ENCODE results near the gene KRTAP1-1.

KRTAP1-1 gene

GRCh38 chr17:40993084-40993483 is 48.2 kb downstream of the KRTAP1-1 start:
- Histone ChIP-seq H3K9me3 (ENCODE audit: insufficient read depth, low read depth, low read length) (no peaks in the 10 kb centered on the region; the same call in 1 of the 2 replicates), H3K36me3 (ENCODE audit: insufficient read depth, low read length) (no peaks in the 10 kb centered on the region), H3K4me1 (ENCODE audit: insufficient read depth, low read length) (no peaks in the 10 kb centered on the region), H3K4me3 (ENCODE audit: low read length) (no peak overlapping the region), H3K27ac (ENCODE audit: low read depth, low read length) (no peak overlapping the region), H3K27me3 (ENCODE audit: insufficient read depth, low read length) (no peaks in the 10 kb centered on the region), H3K9ac (ENCODE audit: low read depth, low read length) (no peak overlapping the region)
- 92% methylated on average over 2 of the region's 2 CpGs for WGBS

GRCh38 chr17:40992666-40993065 is 48.6 kb downstream of the KRTAP1-1 start:
- H3K27me3 ChIP-seq (ENCODE audit: insufficient read depth, low read length) = no peaks in the 10 kb centered on the region
- no peak overlapping the region for H3K4me3 ChIP-seq (ENCODE audit: low read length)
- H3K4me1 ChIP-seq (ENCODE audit: insufficient read depth, low read length) = no peaks in the 10 kb centered on the region
- H3K27ac ChIP-seq (ENCODE audit: low read depth, low read length) = no peak overlapping the region
- H3K9ac ChIP-seq (ENCODE audit: low read depth, low read length) = no peak overlapping the region
- 91% methylated on average over 3 of the region's 3 CpGs for WGBS
- no peaks in the 10 kb centered on the region for H3K36me3 ChIP-seq (ENCODE audit: insufficient read depth, low read length)
- H3K9me3 ChIP-seq (ENCODE audit: insufficient read depth, low read depth, low read length) = no peaks in the 10 kb centered on the region; the same call in 1 of the 2 replicates
